Spleen (tissue), 11 donors: ENCODE data around the gene DAO. TPM values are rescaled to one million over a fixed set of nuclear protein-coding genes. Genes with fewer than 3 reads are reported as not detected.
A peak's percentile ranks its signal among the peaks of the same experiment; 100 is the strongest.

Experiments used
- DNase-seq: peaks from one replicate; pipeline ENCODE4 v3.0.0-alpha.2; 2020
- H3K27ac ChIP-seq, 8 donors: fragments of 200-600 bp; sonication (generic) in 7 of 8; 1 replicate in 4 of 8; 2 replicates in 4 of 8; pipeline versions ENCODE4 v1.5.0 to v1.8.0; 2016 to 2021; ENCODE audit warnings: inconsistent platforms in 4 of 8, mild to moderate bottlenecking in 4 of 8, moderate library complexity in 1 of 8
- H3K27me3 ChIP-seq, 7 donors: fragments of 200-600 bp; sonication (generic) in 6 of 7; replicated peaks in 1 of 7; 1 replicate in 4 of 7; 2 replicates in 3 of 7; pipeline versions ENCODE4 v1.5.0 to v1.8.0; 2016 to 2021; ENCODE audit warnings: inconsistent platforms in 3 of 7, mild to moderate bottlenecking in 1 of 7
- H3K36me3 ChIP-seq, 6 donors: fragments of 200-600 bp; sonication (generic) in 5 of 6; 1 replicate in 4 of 6; 2 replicates in 2 of 6; pipeline versions ENCODE4 v1.5.0 to v1.8.0; 2016 to 2021; ENCODE audit warnings: inconsistent platforms in 2 of 6
- H3K4me1 ChIP-seq, 6 donors: fragments of 200-600 bp; sonication (generic) in 5 of 6; 1 replicate in 3 of 6; 2 replicates in 3 of 6; pipeline versions ENCODE4 v1.5.0 to v1.8.0; 2016 to 2021; ENCODE audit warnings: inconsistent platforms in 3 of 6
- H3K4me3 ChIP-seq, 8 donors: fragments of 200-600 bp; sonication (generic) in 7 of 8; 1 replicate in 4 of 8; 2 replicates in 4 of 8; pipeline versions ENCODE4 v1.5.0 to v1.8.0; 2016 to 2021; ENCODE audit warnings: inconsistent platforms in 4 of 8, mild to moderate bottlenecking in 4 of 8, moderate library complexity in 2 of 8
- H3K9me3 ChIP-seq, 8 donors: fragments of 200-600 bp; sonication (generic) in 7 of 8; 1 replicate in 4 of 8; 2 replicates in 4 of 8; pipeline versions ENCODE4 v1.5.0 to v1.8.0; 2016 to 2021; ENCODE audit warnings: inconsistent platforms in 4 of 8
- POLR2A ChIP-seq, 3 donors: fragments of 450-650 bp; IDR thresholded peaks; one replicate each; pipeline ENCODE4 v1.5.1; 2017; ENCODE audit warnings: antibody characterized with exemption in 3 of 3, mild to moderate bottlenecking in 1 of 3
- POLR2AphosphoS5 ChIP-seq, 3 donors: sonication (generic); formaldehyde crosslinking; IDR thresholded peaks; one replicate each; pipeline ENCODE4 v1.5.1; 2017; ENCODE audit warnings: antibody characterized with exemption in 3 of 3
- WGBS, 5 donors: extraction: QIAGEN DNeasy Blood & Tissue Kit in 3 of 5; methylation state at CpG; one replicate each; pipeline versions ENCODE4 v1.1.5 to v1.1.7; 2013 to 2018; 5-methylcytosine and 5-hydroxymethylcytosine counted together
- intact Hi-C: fragments of 100-400 bp; cut with DNase I; formaldehyde crosslinking; loops from one replicate; pipeline ENCODE4 v1.15.0; 2023; ENCODE audit warnings: low total_unique reads
- polyA plus RNA-seq, 3 donors: library from polyadenylated mRNA; stranded (reverse); fragments of 200-250 nt; gene quantifications; one replicate each; pipeline ENCODE4 v1.2.1, GENCODE V29; 2013
- total RNA-seq, 7 donors: library from RNA; depleted of rRNA in 3 of 7; stranded (reverse); fragments of >200 nt in 3 of 7; fragmentation: NEBNext Ultra II Directional in 4 of 7; extraction: Animal tissue kit (Norgen Biotek cat#: 25700) in 4 of 7; gene quantifications; one replicate each; pipeline versions ENCODE4 v1.1.0 to v1.2.1, GENCODE V29; 2016 to 2021
- TF ChIP-seq, protein P1 (sequence below), 11 experiments: fragments of 200-600 bp in 7 of 11; fragments of 450-650 bp in 4 of 11; sonication (generic) in 4 of 11; IDR thresholded peaks in 8 of 11; conservative IDR thresholded peaks in 3 of 11; 1 replicate in 7 of 11; 2 replicates in 4 of 11; pipeline versions ENCODE4 v1.4.0 to v1.8.0; 2016 to 2021; ENCODE audit warnings: antibody characterized with exemption in 11 of 11, inconsistent platforms in 4 of 11, mild to moderate bottlenecking in 1 of 11
- donor health status: healthy with polysubstance abuse.
- donor health status: DM: no; HTN: no; CAD: no; lungs with moderate emphysema.
- donor health status: DM: no; HTN: no; CAD: no.
- donor health status: Bipolar disorder and iron deficiency.
- donor health status: healthy.
- donor health status: DM: no; HTN: no; CAD: no.
- donor health status: DM: yes; HTN: yes; CAD: no.

The DAO gene
- total and polyA plus RNA-seq, 10 donors: 0.42 TPM; not detected in 9

GRCh38 chr12:108835860-108836634 is 43.8 kb upstream of the DAO start:
- Histone ChIP-seq H3K36me3 (peaks cover 0 to 52% (median 16%) of the 10 kb centered on the region in 6 donors), H3K27me3 (no peaks in the 10 kb centered on the region), H3K4me3 (no peak overlapping the region), H3K4me1 (peaks cover 50 to 97% (median 74%) of the 10 kb centered on the region in 6 donors), H3K9me3 (no peaks in the 10 kb centered on the region), H3K27ac (peak overlapping the region in 5 of 8 donors; percentile 91 to 95 (median 92))
- intact Hi-C loops: no loop called here
- DNase-seq: no peak
- TF ChIP-seq POLR2A (IDR thresholded peaks at IDR 0.05) (no peak), POLR2AphosphoS5 (IDR thresholded peaks at IDR 0.05) (no peak)
- TF ChIP-seq, protein P1, sequence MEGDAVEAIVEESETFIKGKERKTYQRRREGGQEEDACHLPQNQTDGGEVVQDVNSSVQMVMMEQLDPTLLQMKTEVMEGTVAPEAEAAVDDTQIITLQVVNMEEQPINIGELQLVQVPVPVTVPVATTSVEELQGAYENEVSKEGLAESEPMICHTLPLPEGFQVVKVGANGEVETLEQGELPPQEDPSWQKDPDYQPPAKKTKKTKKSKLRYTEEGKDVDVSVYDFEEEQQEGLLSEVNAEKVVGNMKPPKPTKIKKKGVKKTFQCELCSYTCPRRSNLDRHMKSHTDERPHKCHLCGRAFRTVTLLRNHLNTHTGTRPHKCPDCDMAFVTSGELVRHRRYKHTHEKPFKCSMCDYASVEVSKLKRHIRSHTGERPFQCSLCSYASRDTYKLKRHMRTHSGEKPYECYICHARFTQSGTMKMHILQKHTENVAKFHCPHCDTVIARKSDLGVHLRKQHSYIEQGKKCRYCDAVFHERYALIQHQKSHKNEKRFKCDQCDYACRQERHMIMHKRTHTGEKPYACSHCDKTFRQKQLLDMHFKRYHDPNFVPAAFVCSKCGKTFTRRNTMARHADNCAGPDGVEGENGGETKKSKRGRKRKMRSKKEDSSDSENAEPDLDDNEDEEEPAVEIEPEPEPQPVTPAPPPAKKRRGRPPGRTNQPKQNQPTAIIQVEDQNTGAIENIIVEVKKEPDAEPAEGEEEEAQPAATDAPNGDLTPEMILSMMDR (IDR thresholded peaks at IDR 0.05 in 8 of 11, conservative IDR thresholded peaks at IDR 0.05 in 3 of 11): no peak
- 81 to 89% (median 83%) methylated on average over 7 of the region's 7 CpGs for WGBS, 5 donors

DNA sequence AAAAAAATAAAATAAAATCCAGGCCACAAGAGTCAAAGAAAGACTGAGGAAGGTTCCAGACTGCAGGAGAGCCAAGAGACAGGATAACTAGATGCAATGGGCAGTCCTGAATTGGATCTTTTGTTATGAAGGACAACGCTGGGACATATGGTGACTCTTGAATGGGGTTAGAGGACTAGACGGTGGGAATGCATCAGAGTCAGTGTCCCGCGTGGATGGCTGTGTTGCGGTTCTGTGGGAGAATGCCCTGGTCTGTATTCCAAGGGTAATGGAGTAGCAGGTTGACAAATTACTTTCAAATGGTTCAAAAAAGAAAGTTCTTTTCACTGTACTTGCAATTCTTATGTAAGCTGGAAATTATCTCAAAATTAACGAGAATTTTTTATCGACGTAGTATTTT is 42.7 kb upstream of the DAO start:
- Histone ChIP-seq H3K4me3 (no peak overlapping the region), H3K4me1 (peaks cover 57 to 97% (median 79%) of the 10 kb centered on the region in 6 donors), H3K36me3 (peaks cover 0 to 52% (median 12%) of the 10 kb centered on the region in 6 donors), H3K27ac (peak overlapping the region; percentile 85 to 95 (median 92)), H3K9me3 (no peaks in the 10 kb centered on the region), H3K27me3 (no peaks in the 10 kb centered on the region)
- intact Hi-C loops: no loop called here
- TF ChIP-seq, protein P1 (IDR thresholded peaks at IDR 0.05 in 8 of 11, conservative IDR thresholded peaks at IDR 0.05 in 3 of 11): no peak
- TF ChIP-seq POLR2AphosphoS5 (IDR thresholded peaks at IDR 0.05) (no peak), POLR2A (IDR thresholded peaks at IDR 0.05) (no peak)
- no peak for DNase-seq
- 88 to 96% (median 90%) methylated on average over 8 of the region's 8 CpGs for WGBS, 5 donors

DNA sequence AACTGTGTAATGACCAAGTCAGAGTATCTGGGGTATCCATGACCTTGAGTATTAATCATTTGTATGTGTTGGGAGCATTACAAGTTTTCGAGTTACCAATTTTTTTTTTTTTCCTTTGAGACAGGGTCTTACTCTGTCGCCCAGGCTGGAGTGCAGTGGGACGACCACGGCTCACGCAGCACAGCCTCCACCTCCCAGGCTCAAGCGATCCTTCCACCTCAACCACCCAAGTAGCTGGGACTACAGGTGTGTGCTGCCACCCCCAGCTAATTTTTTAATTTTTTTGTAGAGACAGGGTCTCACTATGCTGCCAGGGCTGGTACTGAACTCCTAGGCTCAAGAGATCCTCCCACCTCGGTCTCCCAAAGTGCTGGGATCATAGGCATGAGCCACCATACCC is 42.2 kb upstream of the DAO start:
- 88 to 90% (median 89%) methylated on average over 7 of the region's 7 CpGs for WGBS, 5 donors
- Histone ChIP-seq H3K36me3 (peaks cover 0 to 51% (median 12%) of the 10 kb centered on the region in 6 donors), H3K9me3 (no peaks in the 10 kb centered on the region), H3K4me1 (peaks cover 53 to 97% (median 80%) of the 10 kb centered on the region in 6 donors), H3K27me3 (no peaks in the 10 kb centered on the region), H3K4me3 (peak overlapping the region in 1 of 8 donors; percentile 44), H3K27ac (peak overlapping the region; percentile 85 to 95 (median 92))
- DNase-seq: no peak
- intact Hi-C loops: no loop called here
- no peak for TF ChIP-seq POLR2A (IDR thresholded peaks at IDR 0.05)
- TF ChIP-seq, protein P1 (IDR thresholded peaks at IDR 0.05 in 8 of 11, conservative IDR thresholded peaks at IDR 0.05 in 3 of 11): no peak
- TF ChIP-seq POLR2AphosphoS5 (IDR thresholded peaks at IDR 0.05): no peak
